GOT3 (cell line): Measurements from ENCODE around the gene NRG2.
A peak's percentile ranks its signal among the peaks of the same experiment; 100 is the strongest.

Experiments
- DNase-seq: peaks from one replicate; lab custom pipeline; 2025; ENCODE audit warnings: mixed read lengths; lab: John Stamatoyannopoulos, UW

The NRG2 gene

DNA sequence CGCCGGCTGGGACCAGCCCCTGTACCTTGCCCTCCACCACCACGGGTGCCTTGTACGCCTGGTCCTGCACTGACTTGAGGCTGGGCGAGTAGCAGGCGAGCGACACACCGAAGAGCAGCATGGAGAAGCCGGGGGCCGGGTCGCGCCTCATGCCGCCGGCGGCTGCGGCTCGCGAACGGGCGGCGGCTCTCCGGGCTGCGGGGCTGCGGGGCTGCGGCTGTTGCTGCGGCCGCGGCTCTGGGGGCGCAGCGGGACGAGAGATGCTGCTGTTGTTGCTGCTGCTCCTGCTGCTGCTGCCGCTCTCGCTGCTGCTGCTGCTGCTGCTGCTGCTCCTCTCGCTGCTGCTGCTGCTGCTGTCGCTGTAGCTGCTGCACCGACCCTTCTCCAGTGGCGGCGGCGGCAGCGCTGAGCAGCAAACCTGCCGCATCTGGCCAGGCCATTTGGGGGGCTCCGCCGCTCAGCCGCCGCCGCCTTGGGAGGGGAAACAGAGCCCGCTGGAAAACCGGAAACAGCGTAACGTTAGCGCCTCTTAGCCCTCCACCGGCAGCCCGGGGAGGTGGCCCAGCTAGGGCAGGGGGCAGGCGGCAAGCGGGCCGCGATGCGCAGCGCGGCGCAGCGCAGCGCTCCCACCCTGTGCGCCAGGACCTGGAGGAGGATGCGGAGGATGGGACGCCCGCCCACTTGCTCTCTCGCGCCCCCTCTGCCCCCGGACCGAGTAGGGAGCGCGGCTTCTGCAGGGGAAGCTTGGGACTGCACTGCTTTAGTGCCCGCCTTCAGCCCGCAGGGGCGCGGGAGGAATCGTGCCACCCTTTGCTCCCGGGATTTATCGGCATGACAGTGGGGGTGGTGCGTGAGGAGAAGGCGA, at the start of gene NRG2:
NRG2 (minus strand) TSS at position 657 of the 865 bp plus-strand sequence.
- DNase-seq, result peak; percentile 60

- DNase-seq, result no peak
These were observed 47.2 kb upstream of the NRG2 start for GRCh38 chr5:140090251-140090650.

DNA sequence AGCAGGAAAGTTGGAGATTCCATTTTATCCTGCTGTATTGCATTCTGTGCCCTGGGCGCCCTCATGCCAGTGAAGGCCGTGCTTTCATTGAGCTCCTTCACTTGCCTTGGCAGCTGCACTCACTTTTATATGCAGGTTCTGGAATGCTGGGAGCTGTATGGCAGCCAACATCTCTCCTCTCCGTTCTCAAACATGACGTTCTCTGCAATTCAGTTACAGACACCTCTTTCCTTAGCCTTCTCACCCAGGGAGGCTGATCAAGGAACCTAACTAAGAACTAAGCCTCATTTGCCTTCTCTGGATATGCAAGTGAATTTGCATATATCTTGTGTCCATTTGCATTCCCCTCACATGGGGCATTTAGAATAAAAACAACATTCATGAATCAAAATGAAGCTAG, 41.4 kb upstream of the NRG2 start:
- no peak for DNase-seq

DNA sequence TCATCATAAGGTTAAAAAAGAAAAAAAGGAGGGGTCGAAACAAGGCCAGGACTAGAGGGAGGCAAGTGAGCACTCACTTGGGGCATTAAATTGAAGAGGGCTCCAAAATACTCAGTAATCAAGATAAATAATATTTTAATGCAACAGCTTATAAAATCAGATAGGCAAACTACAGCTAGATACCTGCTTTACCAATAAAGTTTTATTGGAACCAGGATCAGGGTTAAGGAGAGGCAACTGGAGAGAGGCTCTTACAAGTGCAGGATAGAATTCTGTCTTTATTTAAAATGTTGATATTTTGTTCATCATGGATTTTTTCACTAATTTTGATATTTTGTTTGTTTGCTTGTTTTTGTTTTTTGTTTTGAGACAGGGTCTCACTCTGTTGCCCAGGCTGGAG, 40.6 kb upstream of the NRG2 start:
- no peak for DNase-seq

GRCh38 chr5:140083120-140083519, 40.0 kb upstream of the NRG2 start:
- DNase-seq, result no peak

DNA sequence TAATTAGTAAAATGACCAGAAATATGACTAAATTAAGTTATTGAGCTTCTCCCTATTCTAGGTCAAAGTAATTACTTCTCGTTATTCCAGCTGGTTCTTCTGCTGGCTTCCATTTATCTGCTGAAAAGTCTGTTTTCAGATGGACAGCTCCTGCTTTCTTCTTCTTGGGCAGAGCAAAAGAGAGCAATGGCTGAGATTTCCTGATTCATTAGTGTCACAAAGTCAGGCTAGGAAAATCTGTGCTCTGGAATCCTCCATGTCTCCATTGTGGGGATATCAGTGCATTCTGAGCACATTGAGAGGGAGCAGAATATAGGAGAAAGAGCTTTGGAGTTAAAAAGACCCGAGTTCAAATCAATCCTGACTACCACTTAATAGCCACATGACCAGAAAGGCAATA, 33.7 kb upstream of the NRG2 start:
- no peak for DNase-seq

DNA sequence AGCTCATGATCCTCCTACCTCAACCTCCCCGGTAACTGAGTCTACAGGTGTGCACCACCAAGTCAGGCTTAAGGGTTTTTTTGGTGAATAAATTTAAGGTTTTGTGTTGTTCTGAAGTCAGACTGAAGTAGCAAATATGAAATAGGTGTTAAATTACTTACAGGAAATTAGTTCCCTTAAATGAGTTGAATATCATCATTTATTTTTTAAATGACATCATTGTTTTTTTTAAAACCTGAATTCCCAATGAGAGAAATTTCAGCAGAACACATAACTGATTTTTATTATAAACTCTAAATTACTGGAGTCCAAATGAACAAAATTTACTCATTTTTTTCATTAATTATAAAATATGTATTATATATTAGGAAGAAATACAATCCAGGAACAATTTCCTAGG, 33.0 kb upstream of the NRG2 start:
- no peak for DNase-seq

GRCh38 chr5:140075371-140075770, 32.3 kb upstream of the NRG2 start:
- no peak for DNase-seq

DNA sequence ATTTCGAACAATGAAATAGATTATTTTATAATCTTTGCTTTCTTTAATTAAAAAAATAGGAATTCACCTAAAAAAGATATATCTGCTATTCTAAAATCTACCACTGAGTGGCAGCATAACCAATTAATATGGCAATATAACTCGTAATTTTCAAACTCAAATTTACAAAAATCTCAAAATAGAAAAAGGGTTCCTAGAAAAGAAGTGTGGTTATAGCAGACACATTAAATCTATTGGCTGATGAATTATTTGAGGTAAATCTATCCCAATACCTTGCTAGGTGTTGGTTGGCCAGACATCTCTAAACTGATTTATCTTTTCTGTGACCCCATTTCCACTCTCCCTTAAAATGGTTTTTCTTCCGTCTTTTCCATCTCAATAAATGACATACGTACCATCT, 30.2 kb upstream of the NRG2 start:
- DNase-seq, result no peak

- DNase-seq, result no peak
These were observed 29.7 kb upstream of the NRG2 start for GRCh38 chr5:140072812-140073211.

GRCh38 chr5:140060816-140061215, 17.7 kb upstream of the NRG2 start:
- DNase-seq, result no peak

DNA sequence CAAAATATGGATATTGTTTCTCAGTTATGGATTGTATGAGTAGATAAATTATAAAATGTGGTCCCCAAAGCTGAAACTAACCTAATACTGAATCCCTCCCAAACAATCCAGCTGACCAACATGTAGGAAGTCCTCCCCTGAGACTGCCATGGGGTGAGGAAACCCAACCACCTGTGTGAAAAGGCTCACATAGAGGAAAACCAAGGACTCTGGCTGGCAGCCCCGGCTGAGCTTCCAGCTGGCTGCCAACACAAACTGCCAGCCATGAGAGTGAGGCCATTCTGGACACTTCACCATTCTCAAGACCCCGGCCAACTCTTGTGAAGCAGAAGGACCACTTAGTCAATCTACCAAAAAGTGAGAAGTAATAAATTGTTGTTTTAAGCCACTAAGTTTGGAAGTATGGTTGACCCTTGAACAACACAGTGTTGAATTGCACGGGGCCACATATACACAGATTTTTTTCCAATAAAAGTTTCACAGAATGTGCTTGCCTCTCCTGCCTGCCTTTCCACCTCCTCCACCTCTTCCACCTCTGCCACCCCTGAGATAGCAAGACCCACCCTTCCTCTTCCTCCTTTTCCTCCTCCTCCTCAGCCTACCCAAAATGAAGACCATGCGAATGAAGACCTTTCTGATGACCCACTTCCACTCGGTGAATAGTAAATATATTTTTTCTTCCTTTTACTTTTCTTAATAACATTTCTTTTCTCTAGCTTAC, 15.3 kb upstream of the NRG2 start:
- no peak for DNase-seq

DNA sequence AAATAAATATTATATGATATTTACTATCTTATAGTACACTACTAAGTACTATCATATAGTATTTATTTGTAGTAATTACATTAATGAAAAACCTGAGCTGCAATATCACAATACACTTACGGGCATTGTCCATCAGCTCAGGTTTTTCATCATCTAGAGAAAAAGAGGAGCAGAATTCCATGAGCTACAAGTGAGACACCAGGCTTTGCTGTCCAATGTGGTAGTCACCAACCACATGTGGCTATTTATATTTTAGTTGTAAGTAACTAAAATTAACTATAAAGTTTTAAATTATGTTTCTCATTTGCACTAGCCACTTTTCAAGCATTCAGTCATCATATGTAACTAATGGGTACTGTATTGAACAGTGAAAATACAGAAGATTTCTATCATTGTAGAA, 13.8 kb upstream of the NRG2 start:
- no peak for DNase-seq

GRCh38 chr5:140055152-140055551, 12.1 kb upstream of the NRG2 start:
- no peak for DNase-seq

GRCh38 chr5:140054086-140054689, 11.1 kb upstream of the NRG2 start:
- DNase-seq, result no peak

DNA sequence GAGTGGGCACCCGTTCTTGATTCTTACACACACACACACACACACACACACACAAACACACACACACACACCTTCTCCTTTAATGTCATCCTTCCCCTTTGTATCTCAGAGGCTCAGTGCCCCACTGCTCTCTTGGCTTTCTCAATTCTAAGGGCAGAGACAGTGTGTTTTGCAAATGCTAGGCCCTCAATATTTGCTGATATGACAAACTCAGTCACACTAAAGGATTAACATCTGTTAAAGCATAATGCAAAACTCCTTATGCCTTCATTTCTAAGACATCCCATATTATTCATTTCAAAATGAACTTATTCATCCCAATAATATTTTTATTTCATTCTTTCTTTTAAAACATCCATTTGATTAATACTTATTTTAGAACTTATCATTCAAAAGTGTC, 8.9 kb upstream of the NRG2 start:
- no peak for DNase-seq

DNA sequence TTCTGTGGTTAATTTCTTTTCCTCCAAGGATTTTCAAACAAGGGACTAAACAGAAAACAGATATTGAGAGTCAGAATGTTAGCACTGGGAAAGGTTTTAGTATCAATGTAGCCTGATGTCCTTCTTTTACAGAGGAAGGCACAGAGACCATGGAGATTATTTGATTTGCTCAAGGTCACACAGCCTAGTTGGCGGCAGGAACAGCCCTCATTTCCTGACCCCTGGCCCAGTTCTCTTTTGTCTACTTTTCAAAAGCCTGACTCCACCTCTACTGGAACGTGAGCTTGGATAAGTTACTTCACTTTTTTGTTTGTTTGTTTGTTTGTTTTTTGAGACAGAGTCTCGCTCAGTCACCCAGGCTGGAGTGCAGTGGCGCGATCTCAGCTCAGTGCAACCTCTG, 6.6 kb upstream of the NRG2 start:
- DNase-seq, result no peak

GRCh38 chr5:140049205-140049604, 6.1 kb upstream of the NRG2 start:
- no peak for DNase-seq

- DNase-seq, result no peak
These were observed 942 bp upstream of the NRG2 start for GRCh38 chr5:140044041-140044440.

DNA sequence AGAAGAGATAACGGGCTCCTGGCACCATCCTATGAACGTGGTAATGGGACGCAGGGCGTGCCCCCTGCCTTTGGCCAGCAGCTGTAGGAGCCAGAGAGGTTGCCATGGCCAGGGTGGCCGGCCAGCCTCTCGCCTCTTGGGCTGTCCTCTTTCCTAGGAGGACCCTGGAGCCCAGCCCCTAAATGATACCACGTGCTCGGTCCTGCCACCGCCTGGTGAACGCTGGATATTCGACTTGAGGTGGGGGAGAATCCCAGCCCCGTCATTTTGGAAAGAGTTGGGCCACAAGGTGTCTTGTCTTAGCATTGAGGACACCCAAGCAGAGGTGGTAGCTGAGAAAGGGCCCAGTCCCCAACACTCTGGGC, 391 bp upstream of the NRG2 start:
- no peak for DNase-seq

- no peak for DNase-seq
These were observed 781 bp downstream of the NRG2 start for GRCh38 chr5:140042393-140042642.

DNA sequence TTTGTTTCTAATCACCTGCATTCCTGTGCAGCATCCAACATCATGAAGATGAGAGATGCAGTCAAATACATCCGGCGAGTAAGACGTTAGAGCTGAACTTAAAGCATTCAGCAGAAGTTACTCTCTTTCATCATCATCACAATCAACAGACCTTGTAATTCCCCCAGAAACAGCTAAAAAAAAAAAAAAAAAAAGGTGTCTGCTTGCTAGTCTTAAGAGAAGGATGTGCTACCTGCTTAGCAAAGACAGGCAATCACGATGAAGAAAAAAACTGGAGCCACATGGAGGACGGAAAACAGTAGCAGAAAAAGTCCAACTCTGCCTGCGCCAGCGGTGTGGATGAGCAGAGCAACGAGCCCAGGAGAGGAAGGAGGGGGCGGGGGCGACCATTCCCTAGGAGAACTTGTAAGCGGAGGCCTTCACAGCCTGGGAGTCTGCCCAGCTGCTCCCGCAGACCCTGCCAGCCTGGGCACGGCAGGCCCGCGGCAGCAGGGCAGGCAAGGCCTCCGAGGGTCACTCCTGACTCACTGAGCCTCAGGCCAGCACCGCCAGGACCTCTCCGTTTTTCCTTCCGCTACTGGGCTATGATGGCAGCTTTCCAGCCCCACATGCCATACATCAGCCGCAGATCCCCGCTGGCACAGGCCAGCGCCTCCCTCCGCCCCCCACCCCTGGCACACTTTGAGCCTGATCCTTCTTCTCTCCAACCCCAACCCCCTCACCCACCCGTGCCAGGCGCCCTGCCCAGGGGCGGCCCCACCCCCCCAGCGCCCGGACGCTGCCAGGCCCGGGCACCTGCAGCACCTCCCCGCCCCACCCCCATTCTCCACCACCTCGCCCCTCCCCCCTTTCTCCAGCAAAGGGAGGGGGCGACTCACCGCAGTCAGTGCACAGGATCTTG, 1.4 kb downstream of the NRG2 start:
- peak; percentile 47 for DNase-seq
